Epithelial cell of esophagus (primary cell): ENCODE data around the gene AQP11.

Experiments
- DNase-seq: peaks from one replicate; pipeline ENCODE4 v3.0.0; 2010; ENCODE audit warnings: low read depth
- H3K4me3 ChIP-seq: 2 replicates; pipeline ENCODE4 v1.5.1; 2011; ENCODE audit warnings: mild to moderate bottlenecking, low read length, control low read depth
- TF ChIP-seq, protein P1 (sequence below): IDR thresholded peaks from 2 replicates; pipeline ENCODE4 v1.5.1; 2011; ENCODE audit warnings: low read depth, mild to moderate bottlenecking, low read length, control low read depth, inconsistent platforms; ENCODE audit not compliant: insufficient read depth; ENCODE audit errors: missing control alignments

The AQP11 gene

DNA sequence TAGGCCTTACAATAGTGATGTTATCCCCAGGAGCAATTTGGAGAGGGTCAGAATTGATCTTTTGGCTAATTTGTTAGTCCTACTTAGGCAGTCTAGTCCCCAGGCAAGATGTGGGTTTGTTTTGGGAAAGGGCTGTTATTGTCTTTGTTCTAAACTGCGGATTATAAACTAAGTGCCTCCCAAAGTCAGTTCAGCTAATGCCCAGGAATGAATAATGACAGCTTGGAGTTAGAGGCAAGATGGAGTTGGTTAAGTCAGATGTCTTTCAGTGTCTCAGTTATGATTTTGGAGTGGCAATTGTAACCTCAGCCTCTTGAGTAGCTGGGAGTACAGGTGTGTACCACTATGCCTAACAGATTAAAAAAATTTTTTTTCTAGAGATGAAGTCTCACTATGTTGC is 55.1 kb downstream of the AQP11 start:
- TF ChIP-seq, protein P1, sequence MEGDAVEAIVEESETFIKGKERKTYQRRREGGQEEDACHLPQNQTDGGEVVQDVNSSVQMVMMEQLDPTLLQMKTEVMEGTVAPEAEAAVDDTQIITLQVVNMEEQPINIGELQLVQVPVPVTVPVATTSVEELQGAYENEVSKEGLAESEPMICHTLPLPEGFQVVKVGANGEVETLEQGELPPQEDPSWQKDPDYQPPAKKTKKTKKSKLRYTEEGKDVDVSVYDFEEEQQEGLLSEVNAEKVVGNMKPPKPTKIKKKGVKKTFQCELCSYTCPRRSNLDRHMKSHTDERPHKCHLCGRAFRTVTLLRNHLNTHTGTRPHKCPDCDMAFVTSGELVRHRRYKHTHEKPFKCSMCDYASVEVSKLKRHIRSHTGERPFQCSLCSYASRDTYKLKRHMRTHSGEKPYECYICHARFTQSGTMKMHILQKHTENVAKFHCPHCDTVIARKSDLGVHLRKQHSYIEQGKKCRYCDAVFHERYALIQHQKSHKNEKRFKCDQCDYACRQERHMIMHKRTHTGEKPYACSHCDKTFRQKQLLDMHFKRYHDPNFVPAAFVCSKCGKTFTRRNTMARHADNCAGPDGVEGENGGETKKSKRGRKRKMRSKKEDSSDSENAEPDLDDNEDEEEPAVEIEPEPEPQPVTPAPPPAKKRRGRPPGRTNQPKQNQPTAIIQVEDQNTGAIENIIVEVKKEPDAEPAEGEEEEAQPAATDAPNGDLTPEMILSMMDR = no peak
- DNase-seq = no peak
- no peak overlapping the region for H3K4me3 ChIP-seq

DNA sequence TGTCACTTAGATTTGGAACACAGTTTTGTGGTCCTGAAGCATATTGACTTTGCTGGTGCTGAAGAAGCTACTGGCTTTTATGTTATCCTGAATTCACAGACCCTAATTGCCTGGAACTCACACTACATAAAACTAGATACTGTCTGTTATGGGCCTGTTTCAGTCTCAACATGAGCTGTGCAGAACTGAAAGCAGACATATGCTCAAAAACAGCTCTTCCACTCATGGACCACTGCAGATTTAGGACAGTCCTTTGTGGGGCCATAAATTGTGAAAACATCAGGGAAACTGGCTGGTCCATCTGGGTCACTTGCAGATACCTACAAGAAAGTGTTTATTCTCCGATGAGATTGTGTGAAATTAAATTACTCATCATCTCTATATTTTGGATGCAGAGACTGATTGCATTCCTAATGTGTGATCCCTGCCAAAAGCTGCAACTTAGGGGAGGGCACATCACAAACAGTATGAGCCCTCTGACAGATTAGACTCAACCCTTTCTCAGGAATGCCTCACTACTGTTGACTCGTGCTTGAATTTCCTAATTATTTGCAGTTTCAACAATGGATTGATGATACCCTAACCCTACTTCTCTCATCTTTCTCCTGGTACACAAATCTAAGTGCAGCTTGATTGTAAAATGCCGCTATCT is 58.0 kb downstream of the AQP11 start:
- TF ChIP-seq, protein P1 = no peak
- no peak for DNase-seq
- H3K4me3 ChIP-seq = no peak overlapping the region

- no peak for DNase-seq
- TF ChIP-seq, protein P1 = no peak
- no peak overlapping the region for H3K4me3 ChIP-seq
Measured at GRCh38 chr11:77650123-77650522, 60.4 kb downstream of the AQP11 start.

DNA sequence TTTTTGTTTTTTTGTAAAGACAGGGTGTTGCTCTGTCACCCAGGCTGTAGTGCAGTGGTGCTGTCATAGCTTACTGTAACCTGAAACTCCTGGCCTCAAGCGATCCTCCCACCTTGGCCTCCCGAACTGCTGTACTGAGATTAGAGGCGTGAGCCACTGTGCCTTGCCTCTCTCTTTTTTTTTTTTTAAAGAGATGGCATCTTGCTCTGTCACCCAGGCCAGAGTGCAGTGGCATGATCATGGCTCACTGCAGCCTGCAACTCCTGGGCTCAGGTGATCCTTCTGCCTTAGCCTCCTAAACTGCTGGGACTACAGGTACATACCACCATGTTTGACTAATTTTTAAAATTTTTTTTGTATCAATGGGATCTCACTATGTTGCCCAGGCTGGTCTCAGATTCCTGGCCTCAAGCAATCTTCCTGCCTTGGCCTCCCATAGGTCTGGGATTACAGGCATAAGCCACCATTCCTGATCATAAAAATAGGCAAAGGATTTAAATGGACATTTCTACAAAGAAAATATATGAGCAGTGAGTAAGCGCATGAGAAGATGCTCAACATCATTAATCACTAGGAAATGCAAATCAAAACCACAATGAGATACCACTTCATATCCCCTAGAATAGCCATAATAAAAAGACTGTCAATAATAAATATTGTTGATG is 65.1 kb downstream of the AQP11 start:
- TF ChIP-seq, protein P1 = no peak
- no peak for DNase-seq
- H3K4me3 ChIP-seq = no peak overlapping the region

- no peak for DNase-seq
- TF ChIP-seq, protein P1 = no peak
- no peak overlapping the region for H3K4me3 ChIP-seq
Measured at GRCh38 chr11:77656362-77656761, 66.6 kb downstream of the AQP11 start.

GRCh38 chr11:77658213-77659013 is 68.7 kb downstream of the AQP11 start:
- no peak for DNase-seq
- TF ChIP-seq, protein P1 = no peak
- H3K4me3 ChIP-seq = no peak overlapping the region
